ENCODE data around the gene PIH1D2. TPM values are rescaled to one million over a fixed set of nuclear protein-coding genes. Genes with fewer than 3 reads are reported as not detected.

PIH1D2 gene
- total and polyA plus RNA-seq, 7 donors: 0.49 to 3.0 (median 1.2) TPM

- TF ChIP-seq, protein P1, sequence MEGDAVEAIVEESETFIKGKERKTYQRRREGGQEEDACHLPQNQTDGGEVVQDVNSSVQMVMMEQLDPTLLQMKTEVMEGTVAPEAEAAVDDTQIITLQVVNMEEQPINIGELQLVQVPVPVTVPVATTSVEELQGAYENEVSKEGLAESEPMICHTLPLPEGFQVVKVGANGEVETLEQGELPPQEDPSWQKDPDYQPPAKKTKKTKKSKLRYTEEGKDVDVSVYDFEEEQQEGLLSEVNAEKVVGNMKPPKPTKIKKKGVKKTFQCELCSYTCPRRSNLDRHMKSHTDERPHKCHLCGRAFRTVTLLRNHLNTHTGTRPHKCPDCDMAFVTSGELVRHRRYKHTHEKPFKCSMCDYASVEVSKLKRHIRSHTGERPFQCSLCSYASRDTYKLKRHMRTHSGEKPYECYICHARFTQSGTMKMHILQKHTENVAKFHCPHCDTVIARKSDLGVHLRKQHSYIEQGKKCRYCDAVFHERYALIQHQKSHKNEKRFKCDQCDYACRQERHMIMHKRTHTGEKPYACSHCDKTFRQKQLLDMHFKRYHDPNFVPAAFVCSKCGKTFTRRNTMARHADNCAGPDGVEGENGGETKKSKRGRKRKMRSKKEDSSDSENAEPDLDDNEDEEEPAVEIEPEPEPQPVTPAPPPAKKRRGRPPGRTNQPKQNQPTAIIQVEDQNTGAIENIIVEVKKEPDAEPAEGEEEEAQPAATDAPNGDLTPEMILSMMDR (IDR thresholded peaks at IDR 0.05): no peak
- WGBS, 3 donors: 53 to 87% (median 73%) methylated on average over 5 of the region's 5 CpGs
- ATAC-seq (no peak), DNase-seq (no peak)
- H3K4me1 ChIP-seq: peaks cover 14% of the 10 kb centered on the region
- H3K27ac ChIP-seq: no peak overlapping the region
- intact Hi-C loops (cut with DNase I): no loop called here
- H3K9me3 ChIP-seq: no peaks in the 10 kb centered on the region
- no peak overlapping the region for H3K4me3 ChIP-seq
- peaks cover 6 to 36% of the 10 kb centered on the region in 2 donors for H3K36me3 ChIP-seq (ENCODE audit: insufficient read depth in 1 of 2, low read depth in 1 of 2)
- H3K27me3 ChIP-seq (ENCODE audit: insufficient read depth in 3 of 3, low read length in 2 of 3): no peaks in the 10 kb centered on the region
Observed at GRCh38 chr11:112019066-112019465, 54.8 kb downstream of the PIH1D2 start.

Other genes starting within 250 kb of the PIH1D2 start
- gene ALG9, start 202.4 kb downstream of the PIH1D2 start, total RNA-seq: 10 to 100 TPM; 12.8 to 20.3 (median 16.0) TPM
- 10 to 100 TPM in 2 of 3 donors, 1 to 10 TPM in 1; 9.6 to 21.9 (median 11.4) TPM for gene ALG9, start 202.4 kb downstream of the PIH1D2 start, polyA plus RNA-seq
- under 1 TPM; 0.65 to 0.99 (median 0.85) TPM for gene FDXACB1, start 194.9 kb downstream of the PIH1D2 start, total RNA-seq
- 1 to 10 TPM in 1 of 3 donors, under 1 TPM in 2; 0.45 to 1.1 (median 0.57) TPM for gene FDXACB1, start 194.9 kb downstream of the PIH1D2 start, polyA plus RNA-seq
- 10 to 100 TPM in 2 of 4 donors, 1 to 10 TPM in 2; 6.6 to 17.7 (median 11.8) TPM for gene CFAP68, start 194.5 kb downstream of the PIH1D2 start, total RNA-seq
- 1 to 10 TPM; 4.4 to 7.6 (median 4.8) TPM for gene CFAP68, start 194.5 kb downstream of the PIH1D2 start, polyA plus RNA-seq
- over 10,000 TPM in 2 of 4 donors, 1,000 to 10,000 TPM in 2; 5,216 to 12,187 (median 10,501) TPM for gene CRYAB, start 162.2 kb downstream of the PIH1D2 start, total RNA-seq
- gene CRYAB, start 162.2 kb downstream of the PIH1D2 start, polyA plus RNA-seq: over 10,000 TPM in 1 of 3 donors, 1,000 to 10,000 TPM in 2; 4,737 to 11,496 (median 9,489) TPM
- 10 to 100 TPM; 20.2 to 40.4 (median 27.2) TPM for gene HSPB2, start 161.3 kb downstream of the PIH1D2 start, total RNA-seq
- 10 to 100 TPM; 23.6 to 55.5 (median 25.0) TPM for gene HSPB2, start 161.3 kb downstream of the PIH1D2 start, polyA plus RNA-seq
- 10 to 100 TPM in 1 of 4 donors, 1 to 10 TPM in 3; 6.2 to 12.3 (median 8.3) TPM for gene C11orf52, start 155.1 kb downstream of the PIH1D2 start, total RNA-seq
- gene C11orf52, start 155.1 kb downstream of the PIH1D2 start, polyA plus RNA-seq: 10 to 100 TPM in 1 of 3 donors, 1 to 10 TPM in 2; 1.0 to 24.5 (median 4.4) TPM
- gene DIXDC1, start 136.7 kb downstream of the PIH1D2 start, total RNA-seq: 10 to 100 TPM in 2 of 4 donors, 1 to 10 TPM in 2; 4.5 to 12.9 (median 9.6) TPM
- 1 to 10 TPM; 1.4 to 4.9 (median 2.6) TPM for gene DIXDC1, start 136.7 kb downstream of the PIH1D2 start, polyA plus RNA-seq
- gene DLAT, start 48.6 kb downstream of the PIH1D2 start, total RNA-seq: 100 to 1,000 TPM in 1 of 4 donors, 10 to 100 TPM in 3; 61.2 to 167 (median 87.7) TPM
- gene DLAT, start 48.6 kb downstream of the PIH1D2 start, polyA plus RNA-seq: 10 to 100 TPM; 49.8 to 96.8 (median 56.7) TPM
- 10 to 100 TPM in 2 of 4 donors, 1 to 10 TPM in 2; 9.3 to 13.8 (median 10.8) TPM for gene NKAPD1, start 282 bp upstream of the PIH1D2 start, total RNA-seq
- 10 to 100 TPM in 1 of 3 donors, 1 to 10 TPM in 2; 8.5 to 21.6 (median 9.0) TPM for gene NKAPD1, start 282 bp upstream of the PIH1D2 start, polyA plus RNA-seq
- gene TIMM8B, start 12.7 kb upstream of the PIH1D2 start, total RNA-seq: 100 to 1,000 TPM in 1 of 4 donors, 10 to 100 TPM in 3; 86.6 to 105 (median 90.6) TPM
- gene TIMM8B, start 12.7 kb upstream of the PIH1D2 start, polyA plus RNA-seq: 100 to 1,000 TPM in 2 of 3 donors, 10 to 100 TPM in 1; 84.3 to 152 (median 120) TPM
- 100 to 1,000 TPM; 168 to 264 (median 192) TPM for gene SDHD, start 12.9 kb upstream of the PIH1D2 start, total RNA-seq
- 100 to 1,000 TPM; 219 to 256 (median 234) TPM for gene SDHD, start 12.9 kb upstream of the PIH1D2 start, polyA plus RNA-seq
- 10 to 100 TPM in 2 of 4 donors, 1 to 10 TPM in 2; 3.0 to 66.4 (median 10.4) TPM for gene IL18, start 90.1 kb upstream of the PIH1D2 start, total RNA-seq
- 10 to 100 TPM in 1 of 3 donors, 1 to 10 TPM in 1, under 1 TPM in 1; 0.86 to 13.0 (median 1.2) TPM for gene IL18, start 90.1 kb upstream of the PIH1D2 start, polyA plus RNA-seq
- gene TEX12, start 93.4 kb upstream of the PIH1D2 start, total RNA-seq: under 1 TPM in 1 of 4 donors, not detected in 3; 0.48 TPM
- under 1 TPM; 0.28 to 0.35 (median 0.33) TPM for gene TEX12, start 93.4 kb upstream of the PIH1D2 start, polyA plus RNA-seq
- gene BCO2, start 101.5 kb upstream of the PIH1D2 start, total RNA-seq: 10 to 100 TPM in 2 of 4 donors, 1 to 10 TPM in 2; 4.7 to 42.4 (median 19.2) TPM
- gene BCO2, start 101.5 kb upstream of the PIH1D2 start, polyA plus RNA-seq: 1 to 10 TPM; 3.5 to 5.7 (median 5.2) TPM
- 10 to 100 TPM; 26.5 to 47.8 (median 43.7) TPM for gene PTS, start 152.4 kb upstream of the PIH1D2 start, total RNA-seq
- 10 to 100 TPM; 59.0 to 83.6 (median 71.6) TPM for gene PTS, start 152.4 kb upstream of the PIH1D2 start, polyA plus RNA-seq
- gene PLET1, start 186.8 kb upstream of the PIH1D2 start, total RNA-seq: not detected
- gene PLET1, start 186.8 kb upstream of the PIH1D2 start, polyA plus RNA-seq: not detected